Measurements from ENCODE around the gene SUPT3H.
A peak's percentile ranks its signal among the peaks of the same experiment; 100 is the strongest.

The SUPT3H gene

GRCh38 chr6:45388328-45388727, 10.6 kb upstream of the SUPT3H start:
- no peak overlapping the region for H3K4me3 ChIP-seq (ENCODE audit: low read depth, low read length)
- no peak for TF ChIP-seq CTCF (IDR thresholded peaks at IDR 0.05; ENCODE audit: borderline replicate concordance, insufficient read depth, low read depth, low read length)

- no peak overlapping the region for H3K4me3 ChIP-seq (ENCODE audit: low read depth, low read length)
- no peak for TF ChIP-seq CTCF (IDR thresholded peaks at IDR 0.05; ENCODE audit: borderline replicate concordance, insufficient read depth, low read depth, low read length)
Observed at GRCh38 chr6:45387236-45387635, 9.5 kb upstream of the SUPT3H start.

- no peak for TF ChIP-seq CTCF (IDR thresholded peaks at IDR 0.05; ENCODE audit: borderline replicate concordance, insufficient read depth, low read depth, low read length)
- H3K4me3 ChIP-seq (ENCODE audit: low read depth, low read length), result no peak overlapping the region
Observed at GRCh38 chr6:45386501-45386900, 8.8 kb upstream of the SUPT3H start.

GRCh38 chr6:45382391-45382790, 4.7 kb upstream of the SUPT3H start:
- no peak overlapping the region for H3K4me3 ChIP-seq (ENCODE audit: low read depth, low read length)
- TF ChIP-seq CTCF (IDR thresholded peaks at IDR 0.05; ENCODE audit: borderline replicate concordance, insufficient read depth, low read depth, low read length), result no peak

GRCh38 chr6:45378334-45378926, 696 bp upstream of the SUPT3H start:
- peak overlapping the region; percentile 58 for H3K4me3 ChIP-seq (ENCODE audit: low read depth, low read length)
- TF ChIP-seq CTCF (IDR thresholded peaks at IDR 0.05; ENCODE audit: borderline replicate concordance, insufficient read depth, low read depth, low read length), result no peak

- H3K4me3 ChIP-seq (ENCODE audit: low read depth, low read length), result peak overlapping the region; percentile 58
- TF ChIP-seq CTCF (IDR thresholded peaks at IDR 0.05; ENCODE audit: borderline replicate concordance, insufficient read depth, low read depth, low read length), result no peak
Observed at GRCh38 chr6:45377043-45377553, 636 bp downstream of the SUPT3H start.

GRCh38 chr6:45376310-45377042, 1.3 kb downstream of the SUPT3H start:
- TF ChIP-seq CTCF (IDR thresholded peaks at IDR 0.05; ENCODE audit: borderline replicate concordance, insufficient read depth, low read depth, low read length), result no peak
- H3K4me3 ChIP-seq (ENCODE audit: low read depth, low read length), result no peak overlapping the region
